Measurements from ENCODE around the gene STMN3. TPM values are rescaled to one million over a fixed set of nuclear protein-coding genes. Genes with fewer than 3 reads are reported as not detected.

The STMN3 gene
- polyA plus RNA-seq, 1 donor, result 22.7 TPM

Other genes starting within 250 kb of the STMN3 start
- 5.5 TPM for gene KCNQ2, start 180.8 kb downstream of the STMN3 start, polyA plus RNA-seq (ENCODE audit: insufficient read length)
- gene EEF1A2, start 154.3 kb downstream of the STMN3 start, polyA plus RNA-seq (ENCODE audit: insufficient read length), result 0.67 TPM
- gene PPDPF, start 132.7 kb downstream of the STMN3 start, polyA plus RNA-seq (ENCODE audit: insufficient read length), result 118 TPM
- gene PTK6, start 116.0 kb downstream of the STMN3 start, polyA plus RNA-seq (ENCODE audit: insufficient read length), result 1.1 TPM
- gene SRMS, start 105.7 kb downstream of the STMN3 start, polyA plus RNA-seq (ENCODE audit: insufficient read length), result not detected
- gene FNDC11, start 99.3 kb downstream of the STMN3 start, polyA plus RNA-seq (ENCODE audit: insufficient read length), result 0.81 TPM
- 11.8 TPM for gene HELZ2, start 79.2 kb downstream of the STMN3 start, polyA plus RNA-seq (ENCODE audit: insufficient read length)
- 10.7 TPM for gene GMEB2, start 26.3 kb downstream of the STMN3 start, polyA plus RNA-seq (ENCODE audit: insufficient read length)
- 19.8 TPM for gene RTEL1, start 4.9 kb upstream of the STMN3 start, polyA plus RNA-seq (ENCODE audit: insufficient read length)
- 2.1 TPM for gene TNFRSF6B, start 43.2 kb upstream of the STMN3 start, polyA plus RNA-seq (ENCODE audit: insufficient read length)
- gene ARFRP1, start 54.6 kb upstream of the STMN3 start, polyA plus RNA-seq (ENCODE audit: insufficient read length), result 27.0 TPM
- 17.8 TPM for gene ZGPAT, start 54.6 kb upstream of the STMN3 start, polyA plus RNA-seq (ENCODE audit: insufficient read length)
- gene LIME1, start 83.2 kb upstream of the STMN3 start, polyA plus RNA-seq (ENCODE audit: insufficient read length), result 4.3 TPM
- 73.0 TPM for gene SLC2A4RG, start 86.4 kb upstream of the STMN3 start, polyA plus RNA-seq (ENCODE audit: insufficient read length)
- 16.7 TPM for gene ZBTB46, start 177.8 kb upstream of the STMN3 start, polyA plus RNA-seq (ENCODE audit: insufficient read length)
- gene ABHD16B, start 208.1 kb upstream of the STMN3 start, polyA plus RNA-seq (ENCODE audit: insufficient read length), result not detected
- gene TPD52L2, start 211.8 kb upstream of the STMN3 start, polyA plus RNA-seq (ENCODE audit: insufficient read length), result 84.6 TPM
- gene DNAJC5, start 241.7 kb upstream of the STMN3 start, polyA plus RNA-seq (ENCODE audit: insufficient read length), result 26.4 TPM

Data from left kidney (tissue), 1 donor.